GM23248 (cell line): Measurements from ENCODE around the gene CRB2.

Experiments
- EZH2 ChIP-seq: fragments of 200-600 bp; sonication (generic); IDR thresholded peaks from 2 replicates; pipeline ENCODE4 v1.6.1; 2018; ENCODE audit warnings: antibody characterized with exemption, mild to moderate bottlenecking; ENCODE audit not compliant: insufficient read depth, poor library complexity, severe bottlenecking
- EZH2phosphoT487 ChIP-seq: fragments of 200-600 bp; sonication (generic); IDR thresholded peaks from 2 replicates; pipeline ENCODE4 v1.6.1; 2018; ENCODE audit warnings: antibody characterized with exemption, moderate library complexity, mild to moderate bottlenecking, low read depth; ENCODE audit not compliant: insufficient read depth

- TF ChIP-seq EZH2phosphoT487 (no peak), EZH2 (no peak)
These were observed 1.9 kb upstream of the CRB2 start for GRCh38 chr9:123353984-123354591.
